Kidney epithelial cell (primary cell): ENCODE measurements around the gene DCXR. TPM values are rescaled to one million over a fixed set of nuclear protein-coding genes. Genes with fewer than 3 reads are reported as not detected.

Source experiments
- DNase-seq: peaks from one replicate; pipeline ENCODE4 v3.0.0-alpha.2; 2010; ENCODE audit warnings: low read depth
- H3K27me3 ChIP-seq: 2 replicates; pipeline ENCODE4 v1.6.0; 2011; ENCODE audit warnings: low read length; ENCODE audit not compliant: control insufficient read depth, insufficient read depth
- H3K36me3 ChIP-seq: 2 replicates; pipeline ENCODE4 v1.5.1; 2011; ENCODE audit warnings: low read length; ENCODE audit not compliant: control insufficient read depth, insufficient read depth
- H3K4me3 ChIP-seq: 2 replicates; pipeline ENCODE4 v1.5.1; 2011; ENCODE audit warnings: low read depth, mild to moderate bottlenecking, control low read depth, low read length
- CTCF ChIP-seq: IDR thresholded peaks from 2 replicates; pipeline ENCODE4 v1.5.1; 2011; ENCODE audit warnings: mild to moderate bottlenecking, moderate library complexity, low read length, control low read depth, inconsistent platforms; ENCODE audit not compliant: insufficient read depth, poor library complexity, severe bottlenecking
- total RNA-seq: library from RNA; depleted of rRNA; stranded (reverse); fragments of >200 nt; gene quantifications from 2 replicates; pipeline ENCODE4 v1.2.3, GENCODE V29; 2015

DCXR gene
- total RNA-seq, 1 donor from 2014 or later: 70.8 TPM

DNA sequence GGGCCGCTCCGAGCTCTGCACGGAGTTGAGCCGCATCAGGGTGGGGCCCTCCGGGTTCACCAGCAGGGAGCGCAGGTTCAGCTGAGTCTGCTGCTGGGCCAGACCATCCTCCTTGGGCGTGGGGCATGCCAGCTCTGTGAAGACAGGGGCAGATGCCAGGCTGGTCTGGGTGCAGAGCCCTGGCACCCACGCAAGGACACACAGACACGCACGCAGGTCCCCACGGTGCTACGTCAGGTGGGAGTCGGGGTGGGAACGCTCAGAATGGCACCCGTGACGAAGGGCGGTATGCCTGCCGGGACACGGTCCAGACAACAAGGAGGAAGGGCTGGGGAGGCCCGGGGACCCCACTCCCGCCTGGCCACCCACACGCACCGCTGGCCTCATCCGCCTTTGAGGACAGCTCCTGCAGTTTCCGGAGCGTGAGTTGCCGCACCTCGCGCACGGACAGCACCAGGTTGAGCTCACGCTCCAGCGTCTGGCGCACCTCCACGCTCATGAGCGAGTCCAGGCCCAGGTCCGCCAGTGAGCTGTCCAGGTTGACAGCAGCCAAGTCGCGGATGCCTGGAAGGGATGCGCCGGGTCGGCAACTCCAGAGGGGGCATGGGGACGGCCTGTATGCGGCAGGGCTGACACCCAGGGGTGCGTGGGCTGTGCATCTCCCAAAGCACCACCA is 43.4 kb upstream of the DCXR start:
- TF ChIP-seq CTCF: no peak
- Histone ChIP-seq H3K27me3 (no peaks in the 10 kb centered on the region), H3K36me3 (peaks cover 11% of the 10 kb centered on the region), H3K4me3 (no peak overlapping the region)
- DNase-seq: no peak

- Histone ChIP-seq H3K4me3 (no peak overlapping the region), H3K36me3 (peaks cover 11% of the 10 kb centered on the region), H3K27me3 (no peaks in the 10 kb centered on the region)
- DNase-seq: no peak
- no peak for TF ChIP-seq CTCF
Measured at GRCh38 chr17:82080048-82080788, 42.7 kb upstream of the DCXR start.

DNA sequence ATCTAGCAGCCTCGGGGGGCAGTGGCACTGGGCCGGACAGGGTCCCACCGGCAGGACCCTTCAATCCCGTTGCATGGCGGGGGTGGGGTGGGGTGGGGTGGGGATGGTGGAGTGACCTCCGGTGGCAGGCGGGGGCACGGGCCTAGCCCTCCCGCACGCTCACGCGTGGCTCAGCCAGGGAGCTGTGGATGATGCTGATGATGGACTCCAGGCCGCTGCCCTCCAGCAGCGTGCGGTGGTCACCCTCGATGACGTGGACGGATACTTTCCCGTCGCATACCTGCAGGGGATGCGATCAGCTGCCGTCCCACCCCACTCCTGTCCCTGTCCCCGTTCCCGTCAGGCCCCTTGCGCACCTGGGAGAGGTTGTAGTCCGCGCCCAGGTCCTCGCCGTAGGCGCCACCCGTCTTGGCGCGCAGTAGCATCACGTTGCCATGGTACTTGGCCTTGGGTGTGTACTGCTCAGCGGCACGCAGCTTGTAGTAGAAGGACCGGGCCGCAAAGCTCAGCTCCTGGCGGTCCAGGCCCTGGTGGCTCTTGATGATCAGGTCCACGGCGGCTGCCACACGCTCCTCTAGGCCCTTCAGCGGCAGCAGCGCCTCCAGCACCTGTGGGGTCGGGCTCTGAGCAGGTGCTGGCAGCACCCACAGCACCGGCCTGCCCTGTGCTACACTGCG is 41.6 kb upstream of the DCXR start:
- H3K36me3 ChIP-seq: peaks cover 10% of the 10 kb centered on the region
- H3K4me3 ChIP-seq: no peak overlapping the region
- no peak for DNase-seq

DNA sequence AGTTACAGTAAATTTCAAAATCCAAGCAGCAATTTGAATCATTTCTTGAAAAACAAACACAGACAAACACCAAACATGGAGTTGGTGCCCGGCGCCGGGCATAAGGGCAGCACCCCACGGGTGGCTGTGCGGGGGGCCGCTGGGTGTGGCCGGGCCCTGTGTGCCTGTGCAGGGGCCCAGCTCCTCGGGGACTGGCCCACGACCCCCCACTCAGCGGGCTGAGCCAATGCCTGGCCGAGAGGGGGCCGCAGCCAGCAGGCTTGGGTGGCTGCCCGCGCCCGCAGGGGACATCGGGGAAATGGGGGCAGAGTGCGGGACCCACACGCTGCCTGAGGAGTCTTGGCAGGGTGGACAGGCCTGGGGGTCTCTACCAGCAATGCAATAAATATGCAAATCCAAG is 40.9 kb upstream of the DCXR start:
- DNase-seq: no peak
- no peak overlapping the region for H3K4me3 ChIP-seq
- H3K27me3 ChIP-seq: no peaks in the 10 kb centered on the region
- peaks cover 10% of the 10 kb centered on the region for H3K36me3 ChIP-seq
- no peak for TF ChIP-seq CTCF

More for the DNA sequence above, 41.6 kb upstream of the DCXR start:
- H3K27me3 ChIP-seq: no peaks in the 10 kb centered on the region
- TF ChIP-seq CTCF: no peak

DNA sequence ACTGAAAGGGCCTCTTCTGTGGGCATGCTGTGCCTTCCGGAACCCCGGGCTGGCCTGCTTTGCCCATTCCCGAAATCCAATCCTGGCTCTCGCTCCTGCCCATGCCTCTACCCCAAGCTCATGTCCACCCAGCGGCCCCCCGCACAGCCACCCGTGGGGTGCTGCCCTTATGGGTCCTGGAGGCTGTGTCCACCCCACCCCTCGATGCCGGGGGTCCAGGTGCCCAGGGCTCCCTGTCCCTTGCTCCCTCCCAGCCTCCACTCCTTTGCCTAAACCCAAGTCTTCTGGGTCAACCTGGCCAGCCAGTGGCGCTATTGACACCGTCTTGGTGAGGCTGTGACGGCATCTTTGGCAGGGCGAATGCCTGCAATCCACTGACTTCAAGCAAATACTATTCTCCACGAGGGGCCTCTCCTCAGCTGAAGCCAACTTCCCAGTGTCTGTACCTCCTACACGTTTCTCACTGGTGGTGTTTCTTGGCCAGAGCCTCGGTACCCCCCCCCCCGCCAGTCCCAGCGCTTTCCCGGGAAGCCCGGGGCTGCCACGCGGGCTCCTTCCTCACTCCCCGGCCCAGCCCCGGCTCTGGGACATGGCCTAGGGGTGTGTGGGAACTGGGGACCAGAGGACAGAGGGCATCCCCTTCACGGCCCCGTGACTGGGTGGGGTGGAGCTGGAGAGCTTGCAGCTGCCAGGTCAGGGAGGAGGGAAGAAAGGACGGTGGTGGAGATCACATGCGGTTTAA is 40.3 kb upstream of the DCXR start:
- H3K27me3 ChIP-seq: no peaks in the 10 kb centered on the region
- no peak overlapping the region for H3K4me3 ChIP-seq
- no peak for TF ChIP-seq CTCF
- peaks cover 5% of the 10 kb centered on the region for H3K36me3 ChIP-seq
- no peak for DNase-seq
